ENCODE results near the gene ARID3B. TPM values are rescaled to one million over a fixed set of nuclear protein-coding genes. Genes with fewer than 3 reads are reported as not detected.

Gene ARID3B
- total and polyA plus RNA-seq, 2 of the 13 experiments (the other 11 are each of a cell fraction or from before 2014, with no cell fraction given), result 5.3 to 12.8 TPM

GRCh38 chr15:74615508-74616365 lies 74.7 kb downstream of the ARID3B start, which contains the start of gene CLK3 (continued):
- peak; percentile 94 for TF ChIP-seq ZNF709 (CRISPR knock-in tag; IDR thresholded peaks at IDR 0.05)
- no peak; the same call in 1 of the 2 replicates for TF ChIP-seq ZNF350 (CRISPR knock-in tag; IDR thresholded peaks at IDR 0.05; ENCODE audit: borderline replicate concordance, low read depth)
- no peak for TF ChIP-seq ZNF382 (CRISPR knock-in tag; IDR thresholded peaks at IDR 0.05; ENCODE audit: borderline replicate concordance)
- no peak for TF ChIP-seq ZNF253 (CRISPR knock-in tag; IDR thresholded peaks at IDR 0.05; ENCODE audit: borderline replicate concordance)
- TF ChIP-seq ZNF101 (CRISPR knock-in tag; IDR thresholded peaks at IDR 0.05; ENCODE audit: borderline replicate concordance, low read depth), result no peak; the same call in 1 of the 2 replicates
- TF ChIP-seq SUZ12 (IDR thresholded peaks at IDR 0.05; ENCODE audit: low read depth, low read length), result no peak
- TF ChIP-seq ONECUT2 (CRISPR knock-in tag; IDR thresholded peaks at IDR 0.05), result no peak
- 0 out of 2 replicates have a peak, but pooled peaks have one; percentile 32 for TF ChIP-seq ZNF143 (CRISPR knock-in tag; IDR thresholded peaks at IDR 0.05)
- TF ChIP-seq RAD51 (IDR thresholded peaks at IDR 0.05; ENCODE audit: borderline replicate concordance), result no peak
- no peak for TF ChIP-seq ZNF513 (CRISPR knock-in tag; conservative IDR thresholded peaks at IDR 0.05)
- no peak for TF ChIP-seq KDM4B (CRISPR knock-in tag; IDR thresholded peaks at IDR 0.05)
- TF ChIP-seq SALL1 (CRISPR knock-in tag; IDR thresholded peaks at IDR 0.05), result peak; percentile 91
- no peak; the same call in 1 of the 2 replicates for TF ChIP-seq MAX (IDR thresholded peaks at IDR 0.05)
- peak; percentile 66; the same call in 1 of the 2 replicates for TF ChIP-seq FLYWCH1 (CRISPR knock-in tag; IDR thresholded peaks at IDR 0.05)
- TF ChIP-seq NFATC3 (CRISPR knock-in tag; IDR thresholded peaks at IDR 0.05), result no peak
- peak; percentile 95 for TF ChIP-seq THAP11 (CRISPR knock-in tag; IDR thresholded peaks at IDR 0.05)
- no peak; the same call in 1 of the 2 replicates for TF ChIP-seq EED (CRISPR knock-in tag; IDR thresholded peaks at IDR 0.05)
- peak; percentile 94 for TF ChIP-seq ZNF790 (CRISPR knock-in tag; IDR thresholded peaks at IDR 0.05; ENCODE audit: borderline replicate concordance)
- TF ChIP-seq DBP (CRISPR knock-in tag; IDR thresholded peaks at IDR 0.05; ENCODE audit: not compliant biosample characterization), result no peak
- TF ChIP-seq IRF1 (CRISPR knock-in tag; IDR thresholded peaks at IDR 0.05; ENCODE audit: low read depth), result 0 out of 2 replicates have a peak, but pooled peaks have one; percentile 62
- no peak for TF ChIP-seq ZNF251 (CRISPR knock-in tag; IDR thresholded peaks at IDR 0.05)
- TF ChIP-seq KMT2B (CRISPR knock-in tag; IDR thresholded peaks at IDR 0.05), result peak; percentile 7; the same call in 1 of the 2 replicates
- peak; percentile 63 for TF ChIP-seq ZNF329 (CRISPR knock-in tag; IDR thresholded peaks at IDR 0.05; ENCODE audit: low read depth)
- 0 out of 2 replicates have a peak, but pooled peaks have one; percentile 25 for TF ChIP-seq ZNF550 (CRISPR knock-in tag; IDR thresholded peaks at IDR 0.05; ENCODE audit: borderline replicate concordance)
- TF ChIP-seq NCOA2 (CRISPR knock-in tag; IDR thresholded peaks at IDR 0.05), result peak; percentile 22; the same call in 1 of the 2 replicates
- TF ChIP-seq HBP1 (CRISPR knock-in tag; IDR thresholded peaks at IDR 0.05; ENCODE audit: low read depth), result 0 out of 2 replicates have a peak, but pooled peaks have one; percentile 86

Data from HepG2 (cell line).